GM21381 (cell line): ENCODE results near the gene SMAD6.
A peak's percentile ranks its signal among the peaks of the same experiment; 100 is the strongest.

Source experiments
- ATAC-seq: cut with Tn5 transposase; IDR thresholded peaks from one replicate; pipeline ENCODE4 v1.9.1; 2021; ENCODE audit warnings: mild to moderate bottlenecking, moderate library complexity; ENCODE audit not compliant: unreplicated experiment

The SMAD6 gene

GRCh38 chr15:66702787-66703539, 927 bp downstream of the SMAD6 start:
- no peak for ATAC-seq

- no peak for ATAC-seq
These were observed 1.5 kb downstream of the SMAD6 start for GRCh38 chr15:66703540-66703941.

- ATAC-seq: no peak
These were observed 2.2 kb downstream of the SMAD6 start for GRCh38 chr15:66704019-66704802.

GRCh38 chr15:66704803-66705153, 2.7 kb downstream of the SMAD6 start:
- no peak for ATAC-seq

- ATAC-seq: no peak
These were observed 3.5 kb downstream of the SMAD6 start for GRCh38 chr15:66705277-66706146.

GRCh38 chr15:66706225-66706732, 4.2 kb downstream of the SMAD6 start:
- ATAC-seq: no peak

GRCh38 chr15:66706840-66707239, 4.8 kb downstream of the SMAD6 start:
- ATAC-seq: no peak

- no peak for ATAC-seq
These were observed 5.5 kb downstream of the SMAD6 start for GRCh38 chr15:66707310-66708082.

GRCh38 chr15:66708389-66708788, 6.4 kb downstream of the SMAD6 start:
- ATAC-seq: no peak

GRCh38 chr15:66709884-66710283, 7.8 kb downstream of the SMAD6 start:
- no peak for ATAC-seq

- no peak for ATAC-seq
These were observed 9.2 kb downstream of the SMAD6 start for GRCh38 chr15:66711260-66711659.

- ATAC-seq: no peak
These were observed 9.8 kb downstream of the SMAD6 start for GRCh38 chr15:66711862-66712261.

GRCh38 chr15:66713843-66714508, 11.9 kb downstream of the SMAD6 start:
- peak; percentile 56 for ATAC-seq

- peak; percentile 22 for ATAC-seq
These were observed 12.5 kb downstream of the SMAD6 start for GRCh38 chr15:66714543-66714981.

GRCh38 chr15:66715181-66715624, 13.2 kb downstream of the SMAD6 start:
- ATAC-seq: no peak

- no peak for ATAC-seq
These were observed 14.0 kb downstream of the SMAD6 start for GRCh38 chr15:66715720-66716655.

GRCh38 chr15:66716656-66717020, 14.6 kb downstream of the SMAD6 start:
- ATAC-seq: no peak

- ATAC-seq: no peak
These were observed 16.4 kb downstream of the SMAD6 start for GRCh38 chr15:66718220-66718988.
